Activated CD4-positive, alpha-beta memory T cell treated with anti-CD3 and anti-CD28 coated beads for 36 hours (primary cell): ENCODE results near the gene MICAL3. TPM values are rescaled to one million over a fixed set of nuclear protein-coding genes. Genes with fewer than 3 reads are reported as not detected.

ENCODE experiments used
- CTCF ChIA-PET: fragments of 350-600 bp; sonication (Branson Sonifier 250); formaldehyde crosslinking; loops from one replicate; lab custom pipeline; 2021; ENCODE audit warnings: antibody characterized with exemption, inconsistent platforms; lab: Charles Lee
- POLR2A ChIA-PET: fragments of 350-600 bp; sonication (Branson Sonifier 250); formaldehyde crosslinking; loops from one replicate; lab custom pipeline; 2021; ENCODE audit warnings: antibody characterized with exemption; lab: Charles Lee
- DNase-seq: peaks from one replicate; pipeline ENCODE4 v3.0.0-alpha.2; 2020
- H3K27ac Mint-ChIP-seq: one replicate; pipeline ENCODE4 v1.8.0; 2021; ENCODE audit warnings: mixed read lengths
- H3K27me3 Mint-ChIP-seq: one replicate; pipeline ENCODE4 v1.8.0; 2021; ENCODE audit warnings: mixed read lengths
- H3K36me3 Mint-ChIP-seq: one replicate; pipeline ENCODE4 v1.8.0; 2021; ENCODE audit warnings: mixed read lengths
- H3K4me1 Mint-ChIP-seq: one replicate; pipeline ENCODE4 v1.8.0; 2021; ENCODE audit warnings: low read depth, mixed read lengths
- H3K4me3 Mint-ChIP-seq: one replicate; pipeline ENCODE4 v1.8.0; 2021; ENCODE audit warnings: mild to moderate bottlenecking, mixed read lengths
- H3K9me3 Mint-ChIP-seq: one replicate; pipeline ENCODE4 v1.8.0; 2021; ENCODE audit warnings: mixed read lengths
- intact Hi-C: fragments of 100-400 bp; cut with micrococcal nuclease; formaldehyde crosslinking; loops from one replicate; pipeline ENCODE4 v1.15.1; 2023
- total RNA-seq, 2 experiments: library from RNA; stranded (reverse); gene quantifications; one replicate each; pipeline ENCODE4 v1.2.3, GENCODE V29; 2021

Gene MICAL3
- total RNA-seq, 2 experiments from 2014 or later, result 29.7 to 37.2 TPM

DNA sequence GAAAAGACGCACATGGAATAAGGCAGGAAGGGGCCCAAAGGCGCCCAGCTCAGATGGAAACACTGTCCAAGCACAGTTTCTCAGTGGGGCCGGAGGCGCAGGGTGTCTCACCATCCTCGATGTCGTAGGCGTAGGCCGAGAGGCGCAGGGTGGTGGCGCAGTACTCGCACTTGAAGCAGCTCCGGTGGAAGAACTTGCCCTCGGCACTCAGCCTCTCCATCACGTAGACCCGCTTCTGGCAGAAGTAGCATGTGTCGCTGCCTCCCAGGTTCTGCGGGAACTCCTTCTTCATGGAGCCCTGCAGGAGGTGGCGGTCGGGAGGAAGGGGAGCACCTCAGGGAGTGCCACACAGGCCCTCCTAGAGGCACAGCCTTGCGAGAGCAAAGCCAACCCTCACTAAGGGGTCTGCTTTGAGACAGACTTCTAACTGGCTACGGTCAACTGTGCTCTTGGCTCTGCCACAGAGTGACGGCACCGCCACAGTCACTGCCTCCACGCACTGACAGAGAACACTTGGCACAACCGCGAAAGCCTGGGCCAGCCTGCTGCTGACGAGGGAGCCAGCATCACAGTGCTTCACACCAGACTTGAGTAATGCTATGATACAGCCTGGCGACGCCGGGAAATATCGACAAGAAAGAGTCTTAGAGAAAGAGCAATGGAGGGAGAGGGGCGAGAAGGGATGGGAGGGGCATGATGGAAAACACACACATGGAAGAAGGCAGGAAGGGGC lies 152.5 kb downstream of the MICAL3 start:
- ChIA-PET POLR2A (interaction anchor here (0.6 kb wide), 1 partner anchor 161 kb away, joined by 3 read pairs; no protein-coding TSS in a partner anchor), CTCF (no interaction called here)
- H3K4me3 Mint-ChIP-seq, result no peak overlapping the region
- intact Hi-C loops, result no loop called here
- H3K27ac Mint-ChIP-seq, result no peak overlapping the region
- DNase-seq, result no peak
- peaks cover 9% of the 10 kb centered on the region for H3K36me3 Mint-ChIP-seq
- no peaks in the 10 kb centered on the region for H3K27me3 Mint-ChIP-seq
- H3K4me1 Mint-ChIP-seq, result no peaks in the 10 kb centered on the region
- no peaks in the 10 kb centered on the region for H3K9me3 Mint-ChIP-seq

DNA sequence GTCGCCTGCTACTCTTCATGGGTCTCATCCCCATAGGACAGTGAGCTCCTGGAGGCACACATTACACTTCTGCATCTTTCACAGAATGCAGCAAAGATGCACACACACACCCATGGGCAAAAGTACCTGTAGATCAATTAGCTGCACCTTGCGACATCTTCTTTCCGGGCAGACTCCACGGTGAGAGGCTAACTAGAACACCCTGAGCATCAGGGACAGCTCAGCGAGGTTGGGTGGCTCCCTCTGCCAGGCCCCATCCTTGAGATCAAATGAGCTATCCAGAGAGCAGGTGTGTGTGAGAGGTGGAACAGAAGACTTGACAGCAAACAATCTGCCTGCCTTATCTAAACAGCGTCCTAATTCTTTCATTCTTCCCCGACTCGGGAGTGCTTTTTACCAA lies 154.0 kb downstream of the MICAL3 start:
- Mint-ChIP-seq H3K27ac (no peak overlapping the region), H3K27me3 (no peaks in the 10 kb centered on the region), H3K9me3 (no peaks in the 10 kb centered on the region), H3K4me3 (no peak overlapping the region), H3K4me1 (no peaks in the 10 kb centered on the region), H3K36me3 (peaks cover 9% of the 10 kb centered on the region)
- no peak for DNase-seq
- intact Hi-C loops, result no loop called here
- CTCF ChIA-PET, result no interaction called here
- POLR2A ChIA-PET, result no interaction called here

GRCh38 chr22:17869285-17870096 lies 154.9 kb downstream of the MICAL3 start:
- no peak overlapping the region for H3K27ac Mint-ChIP-seq
- no peaks in the 10 kb centered on the region for H3K27me3 Mint-ChIP-seq
- POLR2A ChIA-PET, result no interaction called here
- CTCF ChIA-PET, result interaction anchor here (1.2 kb wide), 1 partner anchor 39 kb away, joined by 3 read pairs; no protein-coding TSS in a partner anchor
- intact Hi-C loops, result no loop called here
- no peaks in the 10 kb centered on the region for H3K9me3 Mint-ChIP-seq
- H3K4me1 Mint-ChIP-seq, result no peaks in the 10 kb centered on the region
- DNase-seq, result no peak
- peaks cover 9% of the 10 kb centered on the region for H3K36me3 Mint-ChIP-seq
- H3K4me3 Mint-ChIP-seq, result no peak overlapping the region

DNA sequence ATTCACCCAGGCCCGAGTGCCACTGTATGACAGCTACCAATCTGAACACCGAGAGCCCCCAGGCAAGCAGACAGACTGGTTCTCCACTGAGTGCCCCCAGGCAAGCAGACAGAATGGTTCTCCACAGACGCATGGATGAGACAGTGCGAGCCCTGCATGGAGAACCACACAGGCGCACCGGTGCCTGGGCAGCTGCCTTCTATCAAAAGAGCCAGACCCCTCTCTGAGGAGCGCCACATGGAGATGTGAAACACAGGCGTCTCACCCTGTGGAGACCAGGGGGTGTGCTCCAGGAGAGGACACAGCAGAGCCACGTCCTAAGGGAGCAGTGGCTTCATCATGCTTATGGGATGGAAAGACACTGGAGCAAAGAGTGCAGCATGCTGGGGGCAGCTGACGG lies 155.6 kb downstream of the MICAL3 start:
- ChIA-PET CTCF (interaction anchor here (0.6 to 1.2 kb wide), 2 partner anchors 38 to 48 kb away, joined by 3 to 4 read pairs; no protein-coding TSS in a partner anchor), POLR2A (no interaction called here)
- Mint-ChIP-seq H3K4me1 (no peaks in the 10 kb centered on the region), H3K4me3 (no peak overlapping the region), H3K27me3 (no peaks in the 10 kb centered on the region), H3K27ac (no peak overlapping the region), H3K36me3 (peaks cover 11% of the 10 kb centered on the region), H3K9me3 (no peaks in the 10 kb centered on the region)
- intact Hi-C loops, result no loop called here
- DNase-seq, result no peak

- CTCF ChIA-PET, result no interaction called here
- Mint-ChIP-seq H3K4me3 (no peak overlapping the region), H3K27me3 (no peaks in the 10 kb centered on the region), H3K9me3 (no peaks in the 10 kb centered on the region), H3K36me3 (peaks cover 11% of the 10 kb centered on the region), H3K27ac (no peak overlapping the region), H3K4me1 (no peaks in the 10 kb centered on the region)
- no peak for DNase-seq
- POLR2A ChIA-PET, result no interaction called here
- intact Hi-C loops, result no loop called here
Observed at GRCh38 chr22:17867160-17867785, 157.1 kb downstream of the MICAL3 start.

DNA sequence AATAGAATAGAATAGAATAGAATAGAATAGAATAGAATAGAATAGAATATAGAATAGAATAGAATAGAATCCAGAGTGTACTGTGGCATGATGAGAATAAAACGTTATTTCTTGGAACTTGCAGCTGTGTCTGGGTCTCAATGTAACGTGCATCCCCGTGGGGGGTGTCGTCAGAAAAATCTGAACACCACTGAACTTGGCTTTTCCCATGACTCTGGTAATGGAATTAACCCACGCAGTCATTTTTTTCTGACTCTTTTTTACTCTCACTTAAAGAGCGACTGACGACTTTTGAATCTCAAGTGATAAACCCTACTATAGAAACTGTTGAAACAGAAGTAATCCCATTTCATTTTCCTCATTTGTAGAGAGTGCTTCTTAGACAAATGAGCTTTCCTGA lies 157.7 kb downstream of the MICAL3 start:
- ChIA-PET POLR2A (no interaction called here), CTCF (no interaction called here)
- Mint-ChIP-seq H3K4me3 (no peak overlapping the region), H3K9me3 (no peaks in the 10 kb centered on the region), H3K4me1 (no peaks in the 10 kb centered on the region), H3K27me3 (no peaks in the 10 kb centered on the region), H3K36me3 (peaks cover 9% of the 10 kb centered on the region), H3K27ac (no peak overlapping the region)
- DNase-seq, result no peak
- intact Hi-C loops, result no loop called here

DNA sequence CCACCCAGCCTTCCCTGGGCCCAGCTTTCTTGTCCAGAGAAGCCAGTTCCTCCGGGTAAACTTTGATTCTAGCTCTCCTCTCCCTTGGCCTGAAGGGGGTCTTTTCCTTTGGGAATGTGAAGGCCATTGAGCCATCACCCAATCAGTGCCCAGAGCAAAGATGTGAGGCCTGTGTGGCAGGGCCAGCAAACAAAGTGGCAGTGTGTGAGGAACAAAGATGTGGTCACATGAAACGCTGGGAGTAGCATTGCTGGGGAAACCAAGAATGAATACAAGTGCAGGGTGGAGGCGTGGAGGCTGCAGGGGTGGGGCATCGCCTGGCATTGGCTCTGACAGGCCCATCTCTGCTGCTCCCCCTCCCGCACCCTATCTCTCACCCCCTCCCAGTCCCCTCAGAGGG lies 158.2 kb downstream of the MICAL3 start:
- Mint-ChIP-seq H3K36me3 (peaks cover 5% of the 10 kb centered on the region), H3K9me3 (no peaks in the 10 kb centered on the region), H3K4me3 (no peak overlapping the region), H3K27me3 (no peaks in the 10 kb centered on the region), H3K27ac (no peak overlapping the region), H3K4me1 (no peaks in the 10 kb centered on the region)
- DNase-seq, result no peak
- ChIA-PET CTCF (no interaction called here), POLR2A (no interaction called here)
- intact Hi-C loops, result no loop called here

GRCh38 chr22:17865183-17866055 lies 158.9 kb downstream of the MICAL3 start:
- Mint-ChIP-seq H3K27ac (no peak overlapping the region), H3K4me3 (no peak overlapping the region), H3K27me3 (no peaks in the 10 kb centered on the region), H3K36me3 (peaks cover 7% of the 10 kb centered on the region), H3K4me1 (no peaks in the 10 kb centered on the region), H3K9me3 (no peaks in the 10 kb centered on the region)
- no peak for DNase-seq
- ChIA-PET CTCF (interaction anchor here (1.4 kb wide), 1 partner anchor 210 kb away, joined by 3 read pairs; no protein-coding TSS in a partner anchor), POLR2A (no interaction called here)
- intact Hi-C loops, result no loop called here

GRCh38 chr22:17864398-17865182 lies 159.8 kb downstream of the MICAL3 start:
- CTCF ChIA-PET, result interaction anchor here (1.4 kb wide), 1 partner anchor 211 kb away, joined by 3 read pairs; no protein-coding TSS in a partner anchor
- no peak overlapping the region for H3K27ac Mint-ChIP-seq

GRCh38 chr22:17862646-17863181 lies 161.6 kb downstream of the MICAL3 start:
- CTCF ChIA-PET, result interaction anchor here (2.5 kb wide), 1 partner anchor 33 kb away, joined by 10 read pairs; no protein-coding TSS in a partner anchor
- DNase-seq, result no peak
- H3K36me3 Mint-ChIP-seq, result peaks cover 9% of the 10 kb centered on the region
- H3K4me3 Mint-ChIP-seq, result no peak overlapping the region
- H3K27ac Mint-ChIP-seq, result no peak overlapping the region
- POLR2A ChIA-PET, result no interaction called here
- H3K4me1 Mint-ChIP-seq, result no peaks in the 10 kb centered on the region
- H3K27me3 Mint-ChIP-seq, result no peaks in the 10 kb centered on the region
- H3K9me3 Mint-ChIP-seq, result no peaks in the 10 kb centered on the region
- intact Hi-C loops, result no loop called here

More at GRCh38 chr22:17864398-17865182, 159.8 kb downstream of the MICAL3 start:
- Mint-ChIP-seq H3K4me3 (no peak overlapping the region), H3K27me3 (no peaks in the 10 kb centered on the region), H3K9me3 (no peaks in the 10 kb centered on the region), H3K4me1 (no peaks in the 10 kb centered on the region), H3K36me3 (peaks cover 9% of the 10 kb centered on the region)
- intact Hi-C loops, result no loop called here
- POLR2A ChIA-PET, result no interaction called here
- no peak for DNase-seq

- ChIA-PET CTCF (interaction anchor here (0.7 to 2.5 kb wide), 2 partner anchors 32 to 214 kb away, joined by 3 to 10 read pairs; no protein-coding TSS in a partner anchor), POLR2A (no interaction called here)
- no peak overlapping the region for H3K27ac Mint-ChIP-seq
Observed at GRCh38 chr22:17861909-17862308, 162.5 kb downstream of the MICAL3 start.

More at GRCh38 chr22:17861909-17862308, 162.5 kb downstream of the MICAL3 start:
- intact Hi-C loops, result no loop called here
- Mint-ChIP-seq H3K27me3 (no peaks in the 10 kb centered on the region), H3K4me1 (no peaks in the 10 kb centered on the region), H3K36me3 (peaks cover 8% of the 10 kb centered on the region), H3K4me3 (no peak overlapping the region), H3K9me3 (no peaks in the 10 kb centered on the region)
- DNase-seq, result no peak
